HCT116 (cell line): ENCODE data around the gene SPATA17.

Source experiments
- CEBPB ChIP-seq: IDR thresholded peaks from 2 replicates; pipeline ENCODE4 v1.6.1; 2012; ENCODE audit warnings: low read depth
- ELF1 ChIP-seq: IDR thresholded peaks from 2 replicates; pipeline ENCODE4 v1.6.1; 2012; ENCODE audit warnings: low read depth, borderline replicate concordance
- EZH2 ChIP-seq: fragments of 200-600 bp; sonication (generic); IDR thresholded peaks from 2 replicates; pipeline ENCODE4 v1.6.1; 2017; ENCODE audit warnings: antibody characterized with exemption, mixed run types
- EZH2phosphoT487 ChIP-seq: fragments of 200-600 bp; IDR thresholded peaks from 2 replicates; pipeline ENCODE4 v1.6.1; 2018; ENCODE audit warnings: antibody characterized with exemption, borderline replicate concordance
- POLR2A ChIP-seq: IDR thresholded peaks from 2 replicates; pipeline ENCODE4 v1.7.0; 2011; ENCODE audit warnings: borderline replicate concordance; ENCODE audit not compliant: insufficient read depth, insufficient read length; ENCODE audit errors: extremely low read depth
- POLR2AphosphoS5 ChIP-seq: IDR thresholded peaks from 2 replicates; pipeline ENCODE4 v1.6.1; 2011; ENCODE audit warnings: mild to moderate bottlenecking, low read depth, low read length, moderate library complexity
- RAD21 ChIP-seq: IDR thresholded peaks from 2 replicates; pipeline ENCODE4 v1.6.1; 2012; ENCODE audit warnings: low read depth, mild to moderate bottlenecking
- SP1 ChIP-seq: IDR thresholded peaks from 2 replicates; pipeline ENCODE4 v1.6.1; 2012; ENCODE audit warnings: low read depth
- TCF7L2 ChIP-seq: IDR thresholded peaks from 2 replicates; pipeline ENCODE4 v1.7.0; 2011; ENCODE audit warnings: borderline replicate concordance, inconsistent platforms; ENCODE audit not compliant: insufficient read depth, insufficient read length; ENCODE audit errors: extremely low read depth
- YY1 ChIP-seq: IDR thresholded peaks from 2 replicates; pipeline ENCODE4 v1.6.1; 2011; ENCODE audit warnings: low read length, low read depth, moderate library complexity, mild to moderate bottlenecking; ENCODE audit not compliant: insufficient replicate concordance; ENCODE audit errors: extremely low read depth
- TF ChIP-seq, protein P1 (sequence below), 3 experiments: fragments of 200-600 bp in 1 of 3; sonication (generic) in 1 of 3; IDR thresholded peaks in 2 of 3; conservative IDR thresholded peaks in 1 of 3; 2 replicates each; pipeline ENCODE4 v1.5.1; 2012 to 2017; ENCODE audit warnings: low read depth in 2 of 3, low read length in 2 of 3, antibody characterized with exemption in 1 of 3, borderline replicate concordance in 1 of 3, control low read depth in 1 of 3, mild to moderate bottlenecking in 1 of 3, mixed read lengths in 1 of 3, mixed run types in 1 of 3, moderate library complexity in 1 of 3; ENCODE audit not compliant: insufficient read depth in 1 of 3
- TF ChIP-seq, protein P2 (sequence below): IDR thresholded peaks from 2 replicates; pipeline ENCODE4 v1.6.1; 2012; ENCODE audit warnings: low read depth
- TF ChIP-seq, protein P3 (sequence below): IDR thresholded peaks from 2 replicates; pipeline ENCODE4 v1.6.1; 2011; ENCODE audit warnings: mild to moderate bottlenecking, low read length, moderate library complexity; ENCODE audit not compliant: insufficient replicate concordance; ENCODE audit errors: extremely low read depth
- TF ChIP-seq, protein P4 (sequence below): IDR thresholded peaks from 2 replicates; pipeline ENCODE4 v1.6.1; 2012

DNA sequence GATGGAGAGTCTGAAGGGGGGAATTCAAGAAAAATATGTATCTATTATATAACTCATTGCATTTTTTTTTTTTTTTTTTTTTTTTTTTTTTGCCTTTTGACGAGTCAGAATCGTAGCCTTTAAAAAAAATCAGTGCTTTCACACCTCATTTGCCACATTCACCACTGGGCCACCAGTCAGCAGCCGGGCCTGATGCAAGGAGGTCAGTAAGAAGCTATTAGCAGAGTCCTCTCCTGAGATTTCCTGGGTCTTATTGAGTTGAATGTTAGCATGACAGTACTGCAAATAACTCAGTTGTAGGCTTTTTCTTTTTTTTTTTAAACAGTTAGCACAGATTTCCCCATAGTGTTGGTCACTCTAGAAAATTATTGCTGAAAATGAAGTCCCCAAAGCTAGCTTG is 139.8 kb downstream of the SPATA17 start:
- TF ChIP-seq, protein P1, sequence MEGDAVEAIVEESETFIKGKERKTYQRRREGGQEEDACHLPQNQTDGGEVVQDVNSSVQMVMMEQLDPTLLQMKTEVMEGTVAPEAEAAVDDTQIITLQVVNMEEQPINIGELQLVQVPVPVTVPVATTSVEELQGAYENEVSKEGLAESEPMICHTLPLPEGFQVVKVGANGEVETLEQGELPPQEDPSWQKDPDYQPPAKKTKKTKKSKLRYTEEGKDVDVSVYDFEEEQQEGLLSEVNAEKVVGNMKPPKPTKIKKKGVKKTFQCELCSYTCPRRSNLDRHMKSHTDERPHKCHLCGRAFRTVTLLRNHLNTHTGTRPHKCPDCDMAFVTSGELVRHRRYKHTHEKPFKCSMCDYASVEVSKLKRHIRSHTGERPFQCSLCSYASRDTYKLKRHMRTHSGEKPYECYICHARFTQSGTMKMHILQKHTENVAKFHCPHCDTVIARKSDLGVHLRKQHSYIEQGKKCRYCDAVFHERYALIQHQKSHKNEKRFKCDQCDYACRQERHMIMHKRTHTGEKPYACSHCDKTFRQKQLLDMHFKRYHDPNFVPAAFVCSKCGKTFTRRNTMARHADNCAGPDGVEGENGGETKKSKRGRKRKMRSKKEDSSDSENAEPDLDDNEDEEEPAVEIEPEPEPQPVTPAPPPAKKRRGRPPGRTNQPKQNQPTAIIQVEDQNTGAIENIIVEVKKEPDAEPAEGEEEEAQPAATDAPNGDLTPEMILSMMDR (IDR thresholded peaks at IDR 0.05 in 2 of 3, conservative IDR thresholded peaks at IDR 0.05 in 1 of 3; ENCODE audit: borderline replicate concordance in 1 of 3, insufficient read depth in 1 of 3, low read depth in 2 of 3, low read length in 2 of 3) = no peak
- TF ChIP-seq SP1 (no peak), POLR2A (no peak), EZH2 (no peak), CEBPB (no peak), ELF1 (no peak), TCF7L2 (no peak), RAD21 (no peak), EZH2phosphoT487 (no peak), YY1 (no peak), POLR2AphosphoS5 (no peak)
- TF ChIP-seq, protein P2, sequence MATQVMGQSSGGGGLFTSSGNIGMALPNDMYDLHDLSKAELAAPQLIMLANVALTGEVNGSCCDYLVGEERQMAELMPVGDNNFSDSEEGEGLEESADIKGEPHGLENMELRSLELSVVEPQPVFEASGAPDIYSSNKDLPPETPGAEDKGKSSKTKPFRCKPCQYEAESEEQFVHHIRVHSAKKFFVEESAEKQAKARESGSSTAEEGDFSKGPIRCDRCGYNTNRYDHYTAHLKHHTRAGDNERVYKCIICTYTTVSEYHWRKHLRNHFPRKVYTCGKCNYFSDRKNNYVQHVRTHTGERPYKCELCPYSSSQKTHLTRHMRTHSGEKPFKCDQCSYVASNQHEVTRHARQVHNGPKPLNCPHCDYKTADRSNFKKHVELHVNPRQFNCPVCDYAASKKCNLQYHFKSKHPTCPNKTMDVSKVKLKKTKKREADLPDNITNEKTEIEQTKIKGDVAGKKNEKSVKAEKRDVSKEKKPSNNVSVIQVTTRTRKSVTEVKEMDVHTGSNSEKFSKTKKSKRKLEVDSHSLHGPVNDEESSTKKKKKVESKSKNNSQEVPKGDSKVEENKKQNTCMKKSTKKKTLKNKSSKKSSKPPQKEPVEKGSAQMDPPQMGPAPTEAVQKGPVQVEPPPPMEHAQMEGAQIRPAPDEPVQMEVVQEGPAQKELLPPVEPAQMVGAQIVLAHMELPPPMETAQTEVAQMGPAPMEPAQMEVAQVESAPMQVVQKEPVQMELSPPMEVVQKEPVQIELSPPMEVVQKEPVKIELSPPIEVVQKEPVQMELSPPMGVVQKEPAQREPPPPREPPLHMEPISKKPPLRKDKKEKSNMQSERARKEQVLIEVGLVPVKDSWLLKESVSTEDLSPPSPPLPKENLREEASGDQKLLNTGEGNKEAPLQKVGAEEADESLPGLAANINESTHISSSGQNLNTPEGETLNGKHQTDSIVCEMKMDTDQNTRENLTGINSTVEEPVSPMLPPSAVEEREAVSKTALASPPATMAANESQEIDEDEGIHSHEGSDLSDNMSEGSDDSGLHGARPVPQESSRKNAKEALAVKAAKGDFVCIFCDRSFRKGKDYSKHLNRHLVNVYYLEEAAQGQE = no peak
- TF ChIP-seq, protein P3, sequence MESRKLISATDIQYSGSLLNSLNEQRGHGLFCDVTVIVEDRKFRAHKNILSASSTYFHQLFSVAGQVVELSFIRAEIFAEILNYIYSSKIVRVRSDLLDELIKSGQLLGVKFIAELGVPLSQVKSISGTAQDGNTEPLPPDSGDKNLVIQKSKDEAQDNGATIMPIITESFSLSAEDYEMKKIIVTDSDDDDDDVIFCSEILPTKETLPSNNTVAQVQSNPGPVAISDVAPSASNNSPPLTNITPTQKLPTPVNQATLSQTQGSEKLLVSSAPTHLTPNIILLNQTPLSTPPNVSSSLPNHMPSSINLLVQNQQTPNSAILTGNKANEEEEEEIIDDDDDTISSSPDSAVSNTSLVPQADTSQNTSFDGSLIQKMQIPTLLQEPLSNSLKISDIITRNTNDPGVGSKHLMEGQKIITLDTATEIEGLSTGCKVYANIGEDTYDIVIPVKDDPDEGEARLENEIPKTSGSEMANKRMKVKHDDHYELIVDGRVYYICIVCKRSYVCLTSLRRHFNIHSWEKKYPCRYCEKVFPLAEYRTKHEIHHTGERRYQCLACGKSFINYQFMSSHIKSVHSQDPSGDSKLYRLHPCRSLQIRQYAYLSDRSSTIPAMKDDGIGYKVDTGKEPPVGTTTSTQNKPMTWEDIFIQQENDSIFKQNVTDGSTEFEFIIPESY = no peak
- TF ChIP-seq, protein P4, sequence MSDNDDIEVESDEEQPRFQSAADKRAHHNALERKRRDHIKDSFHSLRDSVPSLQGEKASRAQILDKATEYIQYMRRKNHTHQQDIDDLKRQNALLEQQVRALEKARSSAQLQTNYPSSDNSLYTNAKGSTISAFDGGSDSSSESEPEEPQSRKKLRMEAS = no peak
